Measurements from ENCODE around the gene ZNF566. TPM values are rescaled to one million over a fixed set of nuclear protein-coding genes. Genes with fewer than 3 reads are reported as not detected.

ZNF566 gene
- total and polyA plus RNA-seq, 2 of the 13 experiments (the other 11 are each of a cell fraction or from before 2014, with no cell fraction given) = 4.8 to 13.7 TPM

DNA sequence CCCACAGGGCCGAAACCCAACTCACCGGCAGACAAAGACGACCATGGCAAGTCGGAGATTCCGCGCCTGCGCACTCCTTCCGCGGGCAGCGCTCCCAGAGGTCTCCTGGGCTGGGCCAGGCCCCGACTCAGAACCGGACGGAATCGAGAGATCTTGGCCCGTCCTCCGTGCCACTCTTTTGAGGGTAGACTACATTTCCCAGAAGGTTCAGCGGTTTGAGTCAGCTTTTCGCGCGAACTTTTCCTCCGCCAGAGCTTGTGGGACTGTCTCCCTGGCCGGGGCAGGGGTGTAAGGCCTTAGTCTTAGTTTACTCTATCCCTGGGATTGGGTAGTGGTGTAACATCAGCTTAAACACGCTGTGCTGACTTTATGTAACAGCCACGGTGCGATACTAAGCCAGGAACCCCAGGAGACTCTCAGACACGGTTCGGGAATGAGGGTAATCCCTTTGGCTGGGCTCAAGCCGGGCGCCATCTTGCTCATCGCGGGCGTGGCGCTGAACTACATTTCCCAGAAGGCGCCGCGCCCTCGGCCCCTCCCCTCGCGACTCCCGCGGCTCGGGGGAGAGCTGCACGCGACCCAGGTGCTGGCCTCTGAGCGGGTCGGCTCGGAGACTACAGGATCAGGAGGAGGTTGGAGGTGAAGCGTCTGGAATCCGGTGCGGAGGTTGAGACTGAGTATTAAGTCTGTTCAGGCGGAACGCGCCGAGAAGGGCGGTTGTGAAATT, 39.0 kb upstream of the ZNF566 start, which contains the start of gene ZNF260 (continued):
- no peak for TF ChIP-seq ZIK1 (CRISPR knock-in tag; IDR thresholded peaks at IDR 0.05; ENCODE audit: borderline replicate concordance, low read depth)
- TF ChIP-seq HHEX (CRISPR knock-in tag; IDR thresholded peaks at IDR 0.05) = no peak
- no peak for TF ChIP-seq ZNF839 (CRISPR knock-in tag; IDR thresholded peaks at IDR 0.05; ENCODE audit: borderline replicate concordance)
- TF ChIP-seq, protein P1, sequence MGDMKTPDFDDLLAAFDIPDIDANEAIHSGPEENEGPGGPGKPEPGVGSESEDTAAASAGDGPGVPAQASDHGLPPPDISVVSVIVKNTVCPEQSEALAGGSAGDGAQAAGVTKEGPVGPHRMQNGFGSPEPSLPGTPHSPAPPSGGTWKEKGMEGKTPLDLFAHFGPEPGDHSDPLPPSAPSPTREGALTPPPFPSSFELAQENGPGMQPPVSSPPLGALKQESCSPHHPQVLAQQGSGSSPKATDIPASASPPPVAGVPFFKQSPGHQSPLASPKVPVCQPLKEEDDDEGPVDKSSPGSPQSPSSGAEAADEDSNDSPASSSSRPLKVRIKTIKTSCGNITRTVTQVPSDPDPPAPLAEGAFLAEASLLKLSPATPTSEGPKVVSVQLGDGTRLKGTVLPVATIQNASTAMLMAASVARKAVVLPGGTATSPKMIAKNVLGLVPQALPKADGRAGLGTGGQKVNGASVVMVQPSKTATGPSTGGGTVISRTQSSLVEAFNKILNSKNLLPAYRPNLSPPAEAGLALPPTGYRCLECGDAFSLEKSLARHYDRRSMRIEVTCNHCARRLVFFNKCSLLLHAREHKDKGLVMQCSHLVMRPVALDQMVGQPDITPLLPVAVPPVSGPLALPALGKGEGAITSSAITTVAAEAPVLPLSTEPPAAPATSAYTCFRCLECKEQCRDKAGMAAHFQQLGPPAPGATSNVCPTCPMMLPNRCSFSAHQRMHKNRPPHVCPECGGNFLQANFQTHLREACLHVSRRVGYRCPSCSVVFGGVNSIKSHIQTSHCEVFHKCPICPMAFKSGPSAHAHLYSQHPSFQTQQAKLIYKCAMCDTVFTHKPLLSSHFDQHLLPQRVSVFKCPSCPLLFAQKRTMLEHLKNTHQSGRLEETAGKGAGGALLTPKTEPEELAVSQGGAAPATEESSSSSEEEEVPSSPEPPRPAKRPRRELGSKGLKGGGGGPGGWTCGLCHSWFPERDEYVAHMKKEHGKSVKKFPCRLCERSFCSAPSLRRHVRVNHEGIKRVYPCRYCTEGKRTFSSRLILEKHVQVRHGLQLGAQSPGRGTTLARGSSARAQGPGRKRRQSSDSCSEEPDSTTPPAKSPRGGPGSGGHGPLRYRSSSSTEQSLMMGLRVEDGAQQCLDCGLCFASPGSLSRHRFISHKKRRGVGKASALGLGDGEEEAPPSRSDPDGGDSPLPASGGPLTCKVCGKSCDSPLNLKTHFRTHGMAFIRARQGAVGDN (CRISPR knock-in tag; IDR thresholded peaks at IDR 0.05) = peak; percentile 86
- TF ChIP-seq ZNF747 (CRISPR knock-in tag; IDR thresholded peaks at IDR 0.05; ENCODE audit: borderline replicate concordance) = 0 out of 2 replicates have a peak, but pooled peaks have one; percentile 6
- TF ChIP-seq, protein P2, sequence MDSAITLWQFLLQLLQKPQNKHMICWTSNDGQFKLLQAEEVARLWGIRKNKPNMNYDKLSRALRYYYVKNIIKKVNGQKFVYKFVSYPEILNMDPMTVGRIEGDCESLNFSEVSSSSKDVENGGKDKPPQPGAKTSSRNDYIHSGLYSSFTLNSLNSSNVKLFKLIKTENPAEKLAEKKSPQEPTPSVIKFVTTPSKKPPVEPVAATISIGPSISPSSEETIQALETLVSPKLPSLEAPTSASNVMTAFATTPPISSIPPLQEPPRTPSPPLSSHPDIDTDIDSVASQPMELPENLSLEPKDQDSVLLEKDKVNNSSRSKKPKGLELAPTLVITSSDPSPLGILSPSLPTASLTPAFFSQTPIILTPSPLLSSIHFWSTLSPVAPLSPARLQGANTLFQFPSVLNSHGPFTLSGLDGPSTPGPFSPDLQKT (CRISPR knock-in tag; IDR thresholded peaks at IDR 0.05; ENCODE audit: borderline replicate concordance) = no peak
- TF ChIP-seq, protein P3, sequence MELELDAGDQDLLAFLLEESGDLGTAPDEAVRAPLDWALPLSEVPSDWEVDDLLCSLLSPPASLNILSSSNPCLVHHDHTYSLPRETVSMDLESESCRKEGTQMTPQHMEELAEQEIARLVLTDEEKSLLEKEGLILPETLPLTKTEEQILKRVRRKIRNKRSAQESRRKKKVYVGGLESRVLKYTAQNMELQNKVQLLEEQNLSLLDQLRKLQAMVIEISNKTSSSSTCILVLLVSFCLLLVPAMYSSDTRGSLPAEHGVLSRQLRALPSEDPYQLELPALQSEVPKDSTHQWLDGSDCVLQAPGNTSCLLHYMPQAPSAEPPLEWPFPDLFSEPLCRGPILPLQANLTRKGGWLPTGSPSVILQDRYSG (CRISPR knock-in tag; IDR thresholded peaks at IDR 0.05) = no peak
- 0 out of 2 replicates have a peak, but pooled peaks have one; percentile 19 for TF ChIP-seq NKX3-1 (CRISPR knock-in tag; IDR thresholded peaks at IDR 0.05)
- TF ChIP-seq ZSCAN12 (CRISPR knock-in tag; IDR thresholded peaks at IDR 0.05) = no peak
- TF ChIP-seq ZFP36 (IDR thresholded peaks at IDR 0.05; ENCODE audit: borderline replicate concordance, low read depth, low read length, partially characterized antibody) = no peak
- TF ChIP-seq, protein P4, sequence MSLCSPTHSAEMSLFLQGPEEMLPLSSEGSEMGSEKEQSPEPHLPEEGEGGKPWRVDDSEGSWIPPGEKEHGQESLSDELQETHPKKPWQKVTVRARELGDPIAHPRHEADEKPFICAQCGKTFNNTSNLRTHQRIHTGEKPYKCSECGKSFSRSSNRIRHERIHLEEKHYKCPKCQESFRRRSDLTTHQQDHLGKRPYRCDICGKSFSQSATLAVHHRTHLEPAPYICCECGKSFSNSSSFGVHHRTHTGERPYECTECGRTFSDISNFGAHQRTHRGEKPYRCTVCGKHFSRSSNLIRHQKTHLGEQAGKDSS (CRISPR knock-in tag; IDR thresholded peaks at IDR 0.05; ENCODE audit: borderline replicate concordance, low read depth) = no peak
- TF ChIP-seq, protein P5, sequence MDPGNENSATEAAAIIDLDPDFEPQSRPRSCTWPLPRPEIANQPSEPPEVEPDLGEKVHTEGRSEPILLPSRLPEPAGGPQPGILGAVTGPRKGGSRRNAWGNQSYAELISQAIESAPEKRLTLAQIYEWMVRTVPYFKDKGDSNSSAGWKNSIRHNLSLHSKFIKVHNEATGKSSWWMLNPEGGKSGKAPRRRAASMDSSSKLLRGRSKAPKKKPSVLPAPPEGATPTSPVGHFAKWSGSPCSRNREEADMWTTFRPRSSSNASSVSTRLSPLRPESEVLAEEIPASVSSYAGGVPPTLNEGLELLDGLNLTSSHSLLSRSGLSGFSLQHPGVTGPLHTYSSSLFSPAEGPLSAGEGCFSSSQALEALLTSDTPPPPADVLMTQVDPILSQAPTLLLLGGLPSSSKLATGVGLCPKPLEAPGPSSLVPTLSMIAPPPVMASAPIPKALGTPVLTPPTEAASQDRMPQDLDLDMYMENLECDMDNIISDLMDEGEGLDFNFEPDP (CRISPR knock-in tag; conservative IDR thresholded peaks at IDR 0.05) = no peak
- no peak for TF ChIP-seq ZNF329 (CRISPR knock-in tag; IDR thresholded peaks at IDR 0.05; ENCODE audit: low read depth)
- peak; percentile 88 for TF ChIP-seq ZNF350 (CRISPR knock-in tag; IDR thresholded peaks at IDR 0.05; ENCODE audit: borderline replicate concordance, low read depth)
- no peak for TF ChIP-seq RCOR2 (CRISPR knock-in tag; IDR thresholded peaks at IDR 0.05)
- peak; percentile 72 for TF ChIP-seq FOXC1 (CRISPR knock-in tag; IDR thresholded peaks at IDR 0.05; ENCODE audit: borderline replicate concordance)
- no peak for TF ChIP-seq KAT7 (CRISPR knock-in tag; IDR thresholded peaks at IDR 0.05; ENCODE audit: borderline replicate concordance)
